PC-9 (cell line): ENCODE results near the gene GYS2.

Experiments used
- EZH2 ChIP-seq: fragments of 200-600 bp; sonication (generic); IDR thresholded peaks from 2 replicates; pipeline ENCODE4 v1.8.0; 2017; ENCODE audit warnings: antibody characterized with exemption, low read depth
- TF ChIP-seq, protein P1 (sequence below): fragments of 200-600 bp; sonication (generic); conservative IDR thresholded peaks from 2 replicates; pipeline ENCODE4 v1.6.1; 2017; ENCODE audit warnings: mixed run types, antibody characterized with exemption, mild to moderate bottlenecking, moderate library complexity

DNA sequence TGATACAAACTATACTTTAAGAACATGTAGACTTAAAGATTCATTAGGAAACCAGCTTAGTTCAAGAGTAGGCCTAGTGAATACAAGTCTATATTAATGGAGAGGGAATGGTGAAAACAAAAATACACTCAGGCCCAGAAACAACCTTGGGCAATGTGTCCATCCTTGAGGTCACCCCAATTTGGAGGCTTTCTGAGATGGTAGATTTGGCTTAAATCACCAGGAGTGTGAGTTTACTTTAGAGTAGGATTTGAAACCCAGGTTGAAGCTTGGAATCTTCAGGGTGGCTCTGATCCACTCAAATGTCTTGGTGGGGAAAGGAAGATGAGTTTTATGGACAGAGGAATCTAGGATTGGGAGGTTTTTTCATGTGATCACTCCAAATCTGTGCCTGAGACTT is 42.5 kb upstream of the GYS2 start:
- TF ChIP-seq, protein P1, sequence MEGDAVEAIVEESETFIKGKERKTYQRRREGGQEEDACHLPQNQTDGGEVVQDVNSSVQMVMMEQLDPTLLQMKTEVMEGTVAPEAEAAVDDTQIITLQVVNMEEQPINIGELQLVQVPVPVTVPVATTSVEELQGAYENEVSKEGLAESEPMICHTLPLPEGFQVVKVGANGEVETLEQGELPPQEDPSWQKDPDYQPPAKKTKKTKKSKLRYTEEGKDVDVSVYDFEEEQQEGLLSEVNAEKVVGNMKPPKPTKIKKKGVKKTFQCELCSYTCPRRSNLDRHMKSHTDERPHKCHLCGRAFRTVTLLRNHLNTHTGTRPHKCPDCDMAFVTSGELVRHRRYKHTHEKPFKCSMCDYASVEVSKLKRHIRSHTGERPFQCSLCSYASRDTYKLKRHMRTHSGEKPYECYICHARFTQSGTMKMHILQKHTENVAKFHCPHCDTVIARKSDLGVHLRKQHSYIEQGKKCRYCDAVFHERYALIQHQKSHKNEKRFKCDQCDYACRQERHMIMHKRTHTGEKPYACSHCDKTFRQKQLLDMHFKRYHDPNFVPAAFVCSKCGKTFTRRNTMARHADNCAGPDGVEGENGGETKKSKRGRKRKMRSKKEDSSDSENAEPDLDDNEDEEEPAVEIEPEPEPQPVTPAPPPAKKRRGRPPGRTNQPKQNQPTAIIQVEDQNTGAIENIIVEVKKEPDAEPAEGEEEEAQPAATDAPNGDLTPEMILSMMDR = no peak
- TF ChIP-seq EZH2 = no peak
